K562 (cell line): ENCODE measurements around the gene FXYD1. TPM values are rescaled to one million over a fixed set of nuclear protein-coding genes. Genes with fewer than 3 reads are reported as not detected.
A peak's percentile ranks its signal among the peaks of the same experiment; 100 is the strongest.

Experiments used
- ATAC-seq: fragments of 200-7000 bp; cut with Tn5 transposase; 3 replicates; pipeline ENCODE4 v1.9.1; 2020; ENCODE audit warnings: moderate library complexity
- BruUV-seq: library from RNA; stranded (reverse); fragments of 400-500 nt; replicated peaks from 2 replicates; lab custom pipeline; 2021; lab: Mats Ljungman, UMichigan
- CTCF ChIA-PET: fragments of 300-600 bp; formaldehyde crosslinking; extraction: SDS; loops from one replicate; lab custom pipeline; 2021; ENCODE audit warnings: low intra/inter-chr PET ratio; lab: Yijun Ruan, JAX
- POLR2A ChIA-PET: fragments of 300-600, 350-650 bp; sonication (Branson Sonifier 250); formaldehyde crosslinking; extraction: SDS; loops from one replicate; lab custom pipeline; 2021; ENCODE audit warnings: antibody characterized with exemption, inconsistent platforms; lab: Yijun Ruan, JAX
- DNase-seq, 4 experiments: peaks; one replicate each; pipeline versions ENCODE4 v3.0.0 to v3.0.0-alpha.2; 2011 to 2018; ENCODE audit warnings: low spot score in 3 of 4, mixed read lengths in 3 of 4; ENCODE audit errors: extremely low read depth in 1 of 4
- FAIRE-seq: peaks from 2 replicates; lab custom pipeline; 2011; peaks lifted over from hg19 to GRCh38; lab: Jason Lieb, UNC
- H2AFZ ChIP-seq: 2 replicates; pipeline ENCODE4 v1.6.0; 2011; ENCODE audit warnings: low read depth, low read length, control low read depth, inconsistent platforms
- H3K27ac ChIP-seq: fragments of 200-600 bp; 3 replicates; pipeline ENCODE4 v1.8.0; 2011; ENCODE audit warnings: low read depth, mild to moderate bottlenecking, control low read depth, inconsistent platforms, low read length, moderate library complexity, mixed read lengths; ENCODE audit errors: extremely low read depth
- H3K27me3 ChIP-seq, 2 experiments: fragments of 300-600 bp in 1 of 2; 2 replicates in 1 of 2; 3 replicates in 1 of 2; pipeline versions ENCODE4 v1.6.0 to v1.8.0; 2011; ENCODE audit warnings: inconsistent platforms in 2 of 2, low read length in 2 of 2, mild to moderate bottlenecking in 1 of 2, mixed read lengths in 1 of 2, moderate library complexity in 1 of 2; ENCODE audit not compliant: control insufficient read depth in 2 of 2, insufficient read depth in 2 of 2
- H3K36me3 ChIP-seq: fragments of 300-600 bp; 3 replicates; pipeline ENCODE4 v1.8.0; 2011; ENCODE audit warnings: mild to moderate bottlenecking, low read length, inconsistent platforms; ENCODE audit not compliant: control insufficient read depth, insufficient read depth
- H3K4me1 ChIP-seq, 2 experiments: fragments of 200-600 bp in 1 of 2; replicated peaks in 1 of 2; 2 replicates in 1 of 2; 3 replicates in 1 of 2; pipeline versions ENCODE4 v1.5.1 to v1.8.0; 2011; ENCODE audit warnings: inconsistent platforms in 2 of 2, low read length in 2 of 2, mild to moderate bottlenecking in 1 of 2, mixed read lengths in 1 of 2, moderate library complexity in 1 of 2; ENCODE audit not compliant: control insufficient read depth in 2 of 2, insufficient read depth in 2 of 2
- H3K4me2 ChIP-seq: 2 replicates; pipeline ENCODE4 v1.6.1; 2011; ENCODE audit warnings: low read length, control low read depth, inconsistent platforms, mixed read lengths; ENCODE audit not compliant: insufficient read depth
- H3K4me3 ChIP-seq: fragments of 200-600 bp; sonication (generic), shearing (Covaris generic); 2 replicates; pipeline ENCODE4 v1.5.1; 2016; ENCODE audit warnings: control low read depth, inconsistent platforms
- H3K79me2 ChIP-seq: fragments of 200-600 bp; 3 replicates; pipeline ENCODE4 v1.8.0; 2011; ENCODE audit warnings: low read length, inconsistent platforms; ENCODE audit not compliant: control insufficient read depth, insufficient read depth
- H3K9ac ChIP-seq, 2 experiments: 2 replicates each; pipeline versions ENCODE4 v1.6.0 to v1.6.1; 2011; ENCODE audit warnings: low read depth in 2 of 2, low read length in 2 of 2, control low read depth in 1 of 2, inconsistent platforms in 1 of 2, mild to moderate bottlenecking in 1 of 2, mixed read lengths in 1 of 2; ENCODE audit not compliant: insufficient read depth in 1 of 2
- H3K9me1 ChIP-seq: one replicate; pipeline ENCODE4 v1.6.0; 2011; ENCODE audit warnings: inconsistent platforms, mild to moderate bottlenecking, low read length, moderate library complexity; ENCODE audit not compliant: control insufficient read depth, insufficient read depth
- H3K9me3 ChIP-seq: replicated peaks from 2 replicates; pipeline ENCODE4 v1.5.1; 2011; ENCODE audit warnings: low read depth, low read length, inconsistent platforms; ENCODE audit not compliant: control insufficient read depth, insufficient read depth
- H4K20me1 ChIP-seq: replicated peaks from 2 replicates; pipeline ENCODE4 v1.6.1; 2011; ENCODE audit warnings: low read length, inconsistent platforms, mixed read lengths; ENCODE audit not compliant: control insufficient read depth, insufficient read depth
- ARID2 ChIP-seq: fragments of 450-650 bp; IDR thresholded peaks from 2 replicates; pipeline ENCODE4 v1.6.1; 2017; ENCODE audit warnings: antibody characterized with exemption, mild to moderate bottlenecking
- BCL6 ChIP-seq: fragments of 250-450 bp; sonication (Bioruptor Pico); IDR thresholded peaks from 2 replicates; pipeline ENCODE4 v1.4.0; 2020
- CLOCK ChIP-seq: fragments of 250-450 bp; sonication (Bioruptor Pico); IDR thresholded peaks from 2 replicates; pipeline ENCODE4 v1.4.0; 2020; ENCODE audit warnings: mild to moderate bottlenecking, moderate library complexity, borderline replicate concordance
- CXXC5 ChIP-seq: fragments of 250-450 bp; sonication (Bioruptor Pico); IDR thresholded peaks from 2 replicates; pipeline ENCODE4 v1.8.0; 2022; ENCODE audit warnings: inconsistent platforms, mild to moderate bottlenecking, moderate library complexity
- ERF ChIP-seq: fragments of 450-650 bp; formaldehyde crosslinking; IDR thresholded peaks from 2 replicates; pipeline ENCODE4 v1.4.0; 2020; ENCODE audit warnings: mild to moderate bottlenecking, mixed read lengths
- HIVEP1 ChIP-seq: fragments of 250-450 bp; sonication (Bioruptor Pico); IDR thresholded peaks from 2 replicates; pipeline ENCODE4 v1.4.0; 2020; ENCODE audit warnings: mild to moderate bottlenecking
- NFYB ChIP-seq: IDR thresholded peaks from 2 replicates; pipeline ENCODE4 v1.6.1; 2011; ENCODE audit warnings: mild to moderate bottlenecking, moderate library complexity; ENCODE audit not compliant: insufficient read length; ENCODE audit errors: extremely low read depth
- RBM39 ChIP-seq: fragments of 200-400 bp; formaldehyde crosslinking; optimal IDR thresholded peaks from 2 replicates; pipeline ENCODE3; 2018; ENCODE audit warnings: low read depth, low read length
- SNIP1 ChIP-seq: fragments of 450-650 bp; IDR thresholded peaks from 2 replicates; pipeline ENCODE4 v1.7.1; 2017; ENCODE audit warnings: low read depth, mild to moderate bottlenecking
- ZKSCAN8 ChIP-seq: fragments of 200-800 bp; sonication (Bioruptor generic); IDR thresholded peaks from 2 replicates; pipeline ENCODE4 v1.6.1; 2016; ENCODE audit warnings: missing genetic modification characterization, missing compliant biosample characterization
- ZNF232 ChIP-seq: sonication (generic); formaldehyde crosslinking; IDR thresholded peaks from 2 replicates; pipeline ENCODE4 v1.8.0; 2022; ENCODE audit warnings: mild to moderate bottlenecking, missing genetic modification reagents
- ZNF24 ChIP-seq: fragments of 450-650 bp; IDR thresholded peaks from 2 replicates; pipeline ENCODE4 v1.6.1; 2016
- ZSCAN29 ChIP-seq: fragments of 450-650 bp; IDR thresholded peaks from 2 replicates; pipeline ENCODE4 v1.6.1; 2017
- WGBS: fragments of 100-300 bp; shearing (Covaris generic); methylation state at CpG from one replicate; pipeline ENCODE4 v1.1.6; 2016; ENCODE audit warnings: low coverage, mixed read lengths; ENCODE audit not compliant: insufficient coverage; ENCODE audit errors: missing lambda C conversion rate; 5-methylcytosine and 5-hydroxymethylcytosine counted together
- in situ Hi-C: fragments of 300-500 bp; cut with MboI; formaldehyde crosslinking; loops from 4 replicates; pipeline ENCODE4 v1.15.0; 2018; ENCODE audit warnings: inconsistent platforms, mixed read lengths
- intact Hi-C: fragments of 100-400 bp; cut with micrococcal nuclease; formaldehyde crosslinking; loops from 2 replicates; pipeline ENCODE4 v1.14.2; 2022
- polyA plus RNA-seq, 8 experiments: library from polyadenylated mRNA; depleted of rRNA in 4 of 8; stranded (reverse) in 5 of 8; unstranded in 3 of 8; fragments of >200 nt; fragmentation: Nextera tagmentation in 2 of 8; fragmentation: Illumina TruSeq in 1 of 8; extraction: Ambion mirVana in 2 of 8; extraction: Trizol in 1 of 8; gene quantifications; 2 replicates each; pipeline versions ENCODE4 v1.2.1 to v1.2.3, GENCODE V29; 2011 to 2014; ENCODE audit warnings: inconsistent platforms in 1 of 8, missing spikeins in 1 of 8
- total RNA-seq, 7 experiments: library from RNA; depleted of rRNA in 6 of 7; stranded (reverse); fragments of >200 nt in 6 of 7; fragmentation: Illumina TruSeq in 2 of 7; extraction: Trizol in 2 of 7; gene quantifications; 2 replicates each; pipeline versions ENCODE4 v1.2.1 to v1.2.3, GENCODE V29; 2011 to 2021; ENCODE audit warnings: low replicate concordance in 1 of 7
- TF ChIP-seq, protein P1 (sequence below): fragments of 250-450 bp; sonication (Bioruptor Pico); IDR thresholded peaks from 2 replicates; pipeline ENCODE4 v1.5.0; 2020; ENCODE audit warnings: mild to moderate bottlenecking
- TF ChIP-seq, protein P2 (sequence below): sonication (generic); formaldehyde crosslinking; IDR thresholded peaks from 2 replicates; pipeline ENCODE4 v1.8.1; 2022; ENCODE audit warnings: missing genetic modification reagents
- TF ChIP-seq, protein P3 (sequence below): fragments of 250-450 bp; sonication (Bioruptor Pico); IDR thresholded peaks from 2 replicates; pipeline ENCODE4 v1.5.0; 2022; ENCODE audit warnings: mild to moderate bottlenecking

The FXYD1 gene
- total and polyA plus RNA-seq, 9 of the 15 experiments (the other 6 are each of a cell fraction or from before 2014, with no cell fraction given) = 0.40 to 3.2 (median 1.8) TPM; not detected in 3

- DNase-seq (no peak), ATAC-seq (no peak), FAIRE-seq (no peak)
- in situ Hi-C loops (no loop called here), intact Hi-C loops (no loop called here)
- H3K27ac ChIP-seq = no peak overlapping the region
- no peaks in the 10 kb centered on the region for H3K9me1 ChIP-seq
- no peak overlapping the region for H3K4me2 ChIP-seq
- 60% methylated on average over 3 of the region's 3 CpGs for WGBS
- no peak overlapping the region for H3K4me3 ChIP-seq
- 0 out of 2 replicates have a peak, but pooled peaks cover 10% of the 10 kb centered on the region for H3K9me3 ChIP-seq
- BruUV-seq = no TSS peak
- H3K4me1 ChIP-seq = peaks cover 3 to 6% of the 10 kb centered on the region in 2 experiments; a peak in 2 of 5 replicates
- no peak overlapping the region for H3K9ac ChIP-seq
- H3K79me2 ChIP-seq = no peaks in the 10 kb centered on the region
- POLR2A ChIA-PET = interaction anchor here (1.0 to 1.3 kb wide), 2 partner anchors 10 to 19 kb away, joined by 3 to 4 read pairs; no protein-coding TSS in a partner anchor
- CTCF ChIA-PET = no interaction called here
- H4K20me1 ChIP-seq = no peaks in the 10 kb centered on the region
- TF ChIP-seq ZSCAN29 = no peak
- TF ChIP-seq ZNF24 = no peak
- no peak for TF ChIP-seq BCL6 (CRISPR knock-in tag)
- TF ChIP-seq, protein P1, sequence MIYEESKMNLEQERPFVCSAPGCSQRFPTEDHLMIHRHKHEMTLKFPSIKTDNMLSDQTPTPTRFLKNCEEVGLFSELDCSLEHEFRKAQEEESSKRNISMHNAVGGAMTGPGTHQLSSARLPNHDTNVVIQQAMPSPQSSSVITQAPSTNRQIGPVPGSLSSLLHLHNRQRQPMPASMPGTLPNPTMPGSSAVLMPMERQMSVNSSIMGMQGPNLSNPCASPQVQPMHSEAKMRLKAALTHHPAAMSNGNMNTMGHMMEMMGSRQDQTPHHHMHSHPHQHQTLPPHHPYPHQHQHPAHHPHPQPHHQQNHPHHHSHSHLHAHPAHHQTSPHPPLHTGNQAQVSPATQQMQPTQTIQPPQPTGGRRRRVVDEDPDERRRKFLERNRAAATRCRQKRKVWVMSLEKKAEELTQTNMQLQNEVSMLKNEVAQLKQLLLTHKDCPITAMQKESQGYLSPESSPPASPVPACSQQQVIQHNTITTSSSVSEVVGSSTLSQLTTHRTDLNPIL (CRISPR knock-in tag) = no peak
- TF ChIP-seq ARID2 = no peak
- TF ChIP-seq, protein P2, sequence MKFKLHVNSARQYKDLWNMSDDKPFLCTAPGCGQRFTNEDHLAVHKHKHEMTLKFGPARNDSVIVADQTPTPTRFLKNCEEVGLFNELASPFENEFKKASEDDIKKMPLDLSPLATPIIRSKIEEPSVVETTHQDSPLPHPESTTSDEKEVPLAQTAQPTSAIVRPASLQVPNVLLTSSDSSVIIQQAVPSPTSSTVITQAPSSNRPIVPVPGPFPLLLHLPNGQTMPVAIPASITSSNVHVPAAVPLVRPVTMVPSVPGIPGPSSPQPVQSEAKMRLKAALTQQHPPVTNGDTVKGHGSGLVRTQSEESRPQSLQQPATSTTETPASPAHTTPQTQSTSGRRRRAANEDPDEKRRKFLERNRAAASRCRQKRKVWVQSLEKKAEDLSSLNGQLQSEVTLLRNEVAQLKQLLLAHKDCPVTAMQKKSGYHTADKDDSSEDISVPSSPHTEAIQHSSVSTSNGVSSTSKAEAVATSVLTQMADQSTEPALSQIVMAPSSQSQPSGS (CRISPR knock-in tag) = no peak
- no peak for TF ChIP-seq CLOCK
- TF ChIP-seq, protein P3, sequence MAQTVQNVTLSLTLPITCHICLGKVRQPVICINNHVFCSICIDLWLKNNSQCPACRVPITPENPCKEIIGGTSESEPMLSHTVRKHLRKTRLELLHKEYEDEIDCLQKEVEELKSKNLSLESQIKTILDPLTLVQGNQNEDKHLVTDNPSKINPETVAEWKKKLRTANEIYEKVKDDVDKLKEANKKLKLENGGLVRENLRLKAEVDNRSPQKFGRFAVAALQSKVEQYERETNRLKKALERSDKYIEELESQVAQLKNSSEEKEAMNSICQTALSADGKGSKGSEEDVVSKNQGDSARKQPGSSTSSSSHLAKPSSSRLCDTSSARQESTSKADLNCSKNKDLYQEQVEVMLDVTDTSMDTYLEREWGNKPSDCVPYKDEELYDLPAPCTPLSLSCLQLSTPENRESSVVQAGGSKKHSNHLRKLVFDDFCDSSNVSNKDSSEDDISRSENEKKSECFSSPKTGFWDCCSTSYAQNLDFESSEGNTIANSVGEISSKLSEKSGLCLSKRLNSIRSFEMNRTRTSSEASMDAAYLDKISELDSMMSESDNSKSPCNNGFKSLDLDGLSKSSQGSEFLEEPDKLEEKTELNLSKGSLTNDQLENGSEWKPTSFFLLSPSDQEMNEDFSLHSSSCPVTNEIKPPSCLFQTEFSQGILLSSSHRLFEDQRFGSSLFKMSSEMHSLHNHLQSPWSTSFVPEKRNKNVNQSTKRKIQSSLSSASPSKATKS (CRISPR knock-in tag) = no peak
- TF ChIP-seq CXXC5 (CRISPR knock-in tag) = no peak
- TF ChIP-seq ZNF232 (CRISPR knock-in tag) = no peak
- TF ChIP-seq ZKSCAN8 (CRISPR knock-in tag) = no peak
- TF ChIP-seq NFYB = no peak
- no peak for TF ChIP-seq RBM39
- TF ChIP-seq ERF = no peak
- no peak for TF ChIP-seq SNIP1
- no peak for TF ChIP-seq HIVEP1 (CRISPR knock-in tag)
- H3K36me3 ChIP-seq = no peaks in the 10 kb centered on the region
- peak overlapping the region; percentile 23; the same call in 1 of the 2 replicates for H2AFZ ChIP-seq
- H3K27me3 ChIP-seq = no peaks in the 10 kb centered on the region
Measured at GRCh38 chr19:35179830-35180229, 41.2 kb downstream of the FXYD1 start.
